Neuronal stem cell (in vitro differentiated cells): ENCODE measurements around the gene TAF1C.
A peak's percentile ranks its signal among the peaks of the same experiment; 100 is the strongest.

Experiments used
- DNase-seq: peaks from one replicate; pipeline ENCODE4 v3.0.0-alpha.2; 2013; ENCODE audit warnings: low spot score
- H2AFZ ChIP-seq: one replicate; pipeline ENCODE4 v1.6.1; 2013; ENCODE audit warnings: mild to moderate bottlenecking, low read length, inconsistent platforms
- H2AK5ac ChIP-seq: 2 replicates; pipeline ENCODE4 v1.6.1; 2013; ENCODE audit warnings: low read depth, mild to moderate bottlenecking, inconsistent platforms, low read length, moderate library complexity, mixed read lengths
- H2BK120ac ChIP-seq: 2 replicates; pipeline ENCODE4 v1.6.1; 2013; ENCODE audit warnings: low read depth, mild to moderate bottlenecking, inconsistent platforms, low read length, moderate library complexity, mixed read lengths
- H2BK12ac ChIP-seq: one replicate; pipeline ENCODE4 v1.6.1; 2013; ENCODE audit warnings: low read length, inconsistent platforms
- H2BK15ac ChIP-seq: 2 replicates; pipeline ENCODE4 v1.6.1; 2013; ENCODE audit warnings: mild to moderate bottlenecking, low read length, inconsistent platforms, mixed read lengths
- H2BK5ac ChIP-seq: one replicate; pipeline ENCODE4 v1.6.1; 2013; ENCODE audit warnings: inconsistent platforms, mild to moderate bottlenecking, low read length, moderate library complexity
- H3K14ac ChIP-seq: one replicate; pipeline ENCODE4 v1.6.1; 2013; ENCODE audit warnings: low read length, inconsistent platforms
- H3K18ac ChIP-seq: 2 replicates; pipeline ENCODE4 v1.6.1; 2013; ENCODE audit warnings: low read length, inconsistent platforms
- H3K23ac ChIP-seq: 2 replicates; pipeline ENCODE4 v1.6.1; 2013; ENCODE audit warnings: low read depth, mild to moderate bottlenecking, mixed read lengths, low read length, inconsistent platforms; ENCODE audit not compliant: poor library complexity
- H3K27ac ChIP-seq: replicated peaks from 3 replicates; pipeline ENCODE4 v1.5.1; 2013; ENCODE audit warnings: low read length, inconsistent platforms
- H3K27me3 ChIP-seq, 3 experiments: 2 replicates each; pipeline ENCODE4 v1.6.1; 2013; ENCODE audit warnings: low read length in 3 of 3, mild to moderate bottlenecking in 2 of 3, inconsistent platforms in 1 of 3, low read depth in 1 of 3, mixed read lengths in 1 of 3, moderate library complexity in 1 of 3; ENCODE audit not compliant: control insufficient read depth in 3 of 3, insufficient read depth in 3 of 3
- H3K36me3 ChIP-seq, 2 donors: replicated peaks in 1 of 2; 2 replicates each; pipeline ENCODE4 v1.6.1; 2013; ENCODE audit warnings: low read length in 2 of 2; ENCODE audit not compliant: control insufficient read depth in 2 of 2, insufficient read depth in 2 of 2
- H3K4ac ChIP-seq: 2 replicates; pipeline ENCODE4 v1.6.1; 2013; ENCODE audit warnings: inconsistent platforms, mild to moderate bottlenecking, low read length, moderate library complexity
- H3K4me1 ChIP-seq, 2 donors: 1 replicate in 1 of 2; 2 replicates in 1 of 2; pipeline ENCODE4 v1.6.1; 2013; ENCODE audit warnings: low read length in 2 of 2, low read depth in 1 of 2; ENCODE audit not compliant: control insufficient read depth in 2 of 2, insufficient read depth in 1 of 2
- H3K4me2 ChIP-seq: one replicate; pipeline ENCODE4 v1.6.1; 2013; ENCODE audit warnings: mild to moderate bottlenecking, low read length, inconsistent platforms; ENCODE audit not compliant: insufficient read depth, poor library complexity, severe bottlenecking
- H3K4me3 ChIP-seq, 2 donors: 2 replicates each; pipeline ENCODE4 v1.5.1; 2013; ENCODE audit warnings: low read length in 2 of 2, mild to moderate bottlenecking in 2 of 2, inconsistent platforms in 1 of 2, moderate library complexity in 1 of 2
- H3K79me1 ChIP-seq: one replicate; pipeline ENCODE4 v1.6.1; 2013; ENCODE audit warnings: low read depth, mild to moderate bottlenecking, inconsistent platforms, low read length, moderate library complexity
- H3K9ac ChIP-seq: one replicate; pipeline ENCODE4 v1.6.1; 2013; ENCODE audit warnings: mild to moderate bottlenecking, low read depth, low read length, inconsistent platforms; ENCODE audit not compliant: poor library complexity
- H3K9me3 ChIP-seq, 2 donors: replicated peaks in 1 of 2; 2 replicates each; pipeline versions ENCODE3 to v1.6.1; 2013; ENCODE audit warnings: low read length in 2 of 2, mild to moderate bottlenecking in 2 of 2, inconsistent platforms in 1 of 2, low read depth in 1 of 2, mixed read lengths in 1 of 2, moderate library complexity in 1 of 2; ENCODE audit not compliant: control insufficient read depth in 2 of 2, insufficient read depth in 1 of 2
- H4K8ac ChIP-seq: one replicate; pipeline ENCODE4 v1.6.1; 2013; ENCODE audit warnings: low read depth, mild to moderate bottlenecking, inconsistent platforms, low read length, moderate library complexity
- H4K91ac ChIP-seq: one replicate; pipeline ENCODE4 v1.6.1; 2013; ENCODE audit warnings: low read length, low read depth, mild to moderate bottlenecking, inconsistent platforms; ENCODE audit not compliant: poor library complexity
- WGBS, 2 donors: extraction: QIAGEN DNeasy Blood & Tissue Kit; methylation state at CpG; one replicate each; pipeline ENCODE4 v1.1.7; 2013; ENCODE audit warnings: missing lambda C conversion rate in 2 of 2, mixed read lengths in 1 of 2; ENCODE audit not compliant: insufficient read length in 2 of 2, insufficient replicate concordance in 1 of 2; ENCODE audit errors: extremely low coverage in 2 of 2; 5-methylcytosine and 5-hydroxymethylcytosine counted together

Gene TAF1C

GRCh38 chr16:84196101-84196500 lies 9.2 kb upstream of the TAF1C start:
- no peaks in the 10 kb centered on the region for H3K4me1 ChIP-seq
- peak overlapping the region; percentile 49 for H2AFZ ChIP-seq
- H3K4ac ChIP-seq, result peak overlapping the region; percentile 53
- H3K9me3 ChIP-seq, result no peaks in the 10 kb centered on the region
- peak overlapping the region; percentile 90 for H3K23ac ChIP-seq
- no peak overlapping the region for H2BK5ac ChIP-seq
- no peaks in the 10 kb centered on the region for H3K36me3 ChIP-seq
- no peak overlapping the region for H3K4me2 ChIP-seq
- H3K27ac ChIP-seq, result no peak overlapping the region
- peak overlapping the region; percentile 81 for H2AK5ac ChIP-seq
- H2BK120ac ChIP-seq, result no peak overlapping the region
- DNase-seq, result no peak
- H3K14ac ChIP-seq, result peak overlapping the region; percentile 94
- no CpG with 5 or more reads among the region's 16 CpGs for WGBS, 2 donors
- H3K18ac ChIP-seq, result peak overlapping the region; percentile 78
- peak overlapping the region; percentile 23 for H4K91ac ChIP-seq
- H3K9ac ChIP-seq, result peak overlapping the region; percentile 36
- no peak overlapping the region for H4K8ac ChIP-seq
- peaks cover 0 to 52% (median 0%) of the 10 kb centered on the region in 3 experiments for H3K27me3 ChIP-seq
- peak overlapping the region; percentile 43 for H2BK15ac ChIP-seq
- H2BK12ac ChIP-seq, result peak overlapping the region; percentile 97
- no peak overlapping the region for H3K4me3 ChIP-seq
- no peaks in the 10 kb centered on the region for H3K79me1 ChIP-seq

GRCh38 chr16:84195201-84196093 lies 8.6 kb upstream of the TAF1C start:
- no peaks in the 10 kb centered on the region for H3K9me3 ChIP-seq
- H4K8ac ChIP-seq, result peak overlapping the region; percentile 54
- H2BK5ac ChIP-seq, result no peak overlapping the region
- H3K4ac ChIP-seq, result peak overlapping the region; percentile 53
- no peak for DNase-seq
- no peaks in the 10 kb centered on the region for H3K4me1 ChIP-seq
- H3K9ac ChIP-seq, result peak overlapping the region; percentile 36
- no peak overlapping the region for H2BK120ac ChIP-seq
- peaks cover 0 to 49% (median 0%) of the 10 kb centered on the region in 3 experiments for H3K27me3 ChIP-seq
- H3K4me2 ChIP-seq, result no peak overlapping the region
- peak overlapping the region; percentile 94 for H3K14ac ChIP-seq
- H3K4me3 ChIP-seq, result no peak overlapping the region
- H3K27ac ChIP-seq, result no peak overlapping the region
- H2BK12ac ChIP-seq, result peak overlapping the region; percentile 97
- H3K36me3 ChIP-seq, result no peaks in the 10 kb centered on the region
- peak overlapping the region; percentile 88 for H2AK5ac ChIP-seq
- WGBS, 2 donors, result no CpG with 5 or more reads among the region's 38 CpGs
- H4K91ac ChIP-seq, result peak overlapping the region; percentile 23
- peak overlapping the region; percentile 90 for H3K23ac ChIP-seq
- peak overlapping the region; percentile 78 for H3K18ac ChIP-seq
- no peak overlapping the region for H2AFZ ChIP-seq
- no peaks in the 10 kb centered on the region for H3K79me1 ChIP-seq
- peak overlapping the region; percentile 43 for H2BK15ac ChIP-seq

GRCh38 chr16:84194470-84195200 lies 7.8 kb upstream of the TAF1C start:
- Histone ChIP-seq H3K4me2 (no peak overlapping the region), H3K9ac (no peak overlapping the region)
- WGBS, 2 donors, result no CpG with 5 or more reads among the region's 34 CpGs

GRCh38 chr16:84194018-84194417 lies 7.2 kb upstream of the TAF1C start:
- WGBS, 2 donors, result no CpG with 5 or more reads among the region's 11 CpGs
- Histone ChIP-seq H2BK5ac (no peak overlapping the region), H3K18ac (peak overlapping the region; percentile 31), H3K4me3 (no peak overlapping the region), H4K91ac (no peak overlapping the region), H3K4me1 (no peaks in the 10 kb centered on the region), H2BK120ac (no peak overlapping the region), H3K9ac (no peak overlapping the region), H2AFZ (no peak overlapping the region), H3K36me3 (no peaks in the 10 kb centered on the region), H3K4me2 (no peak overlapping the region), H2BK15ac (peak overlapping the region; percentile 67), H3K27ac (no peak overlapping the region), H3K9me3 (no peaks in the 10 kb centered on the region), H3K79me1 (no peaks in the 10 kb centered on the region), H3K23ac (peak overlapping the region; percentile 75), H3K4ac (peak overlapping the region; percentile 27), H2BK12ac (no peak overlapping the region), H2AK5ac (peak overlapping the region; percentile 74), H3K14ac (peak overlapping the region; percentile 43), H3K27me3 (peaks cover 0 to 39% (median 0%) of the 10 kb centered on the region in 3 experiments), H4K8ac (no peak overlapping the region)
- DNase-seq, result no peak

More at GRCh38 chr16:84194470-84195200, 7.8 kb upstream of the TAF1C start:
- Histone ChIP-seq H2AK5ac (peak overlapping the region; percentile 74), H3K23ac (peak overlapping the region; percentile 75), H3K27me3 (peaks cover 0 to 43% (median 0%) of the 10 kb centered on the region in 3 experiments), H3K9me3 (no peaks in the 10 kb centered on the region), H4K8ac (peak overlapping the region; percentile 8), H3K4me1 (no peaks in the 10 kb centered on the region), H2AFZ (no peak overlapping the region), H4K91ac (no peak overlapping the region), H2BK120ac (no peak overlapping the region), H3K4me3 (peak overlapping the region in 1 of 2 donors; percentile 49), H2BK5ac (no peak overlapping the region), H2BK12ac (peak overlapping the region; percentile 64), H3K4ac (peak overlapping the region; percentile 27), H3K27ac (no peak overlapping the region), H2BK15ac (peak overlapping the region; percentile 67), H3K18ac (peak overlapping the region; percentile 31), H3K79me1 (no peaks in the 10 kb centered on the region), H3K36me3 (no peaks in the 10 kb centered on the region), H3K14ac (peak overlapping the region; percentile 91)
- DNase-seq, result no peak
